Ascending aorta (tissue), 2 donors: ENCODE measurements around the gene GPHN. TPM values are rescaled to one million over a fixed set of nuclear protein-coding genes. Genes with fewer than 3 reads are reported as not detected.
"Not testable (repeated sequence)": the region's sequence is repeated elsewhere in the genome, so short reads cannot be mapped to it uniquely, and the experiment has no call there.

Experiments
- DNase-seq, 2 donors: peaks; one replicate each; pipeline ENCODE4 v3.0.0-alpha.2; 2019; ENCODE audit warnings: low spot score in 2 of 2
- H3K27ac ChIP-seq, 2 donors: fragments of 200-600 bp; sonication (generic); one replicate each; pipeline ENCODE4 v1.5.1; 2016 to 2017; ENCODE audit warnings: mild to moderate bottlenecking in 1 of 2
- H3K27me3 ChIP-seq: fragments of 200-600 bp; sonication (generic); one replicate; pipeline ENCODE4 v1.5.1; 2017
- H3K36me3 ChIP-seq, 2 donors: fragments of 200-600 bp; sonication (generic); one replicate each; pipeline ENCODE4 v1.5.1; 2016
- H3K4me1 ChIP-seq, 2 donors: fragments of 200-600 bp; sonication (generic); one replicate each; pipeline ENCODE4 v1.5.1; 2016 to 2017; ENCODE audit warnings: mild to moderate bottlenecking in 1 of 2
- H3K4me3 ChIP-seq, 2 donors: fragments of 200-600 bp; sonication (generic); one replicate each; pipeline ENCODE4 v1.5.1; 2016 to 2017; ENCODE audit warnings: mild to moderate bottlenecking in 1 of 2
- H3K9me3 ChIP-seq, 2 donors: fragments of 200-600 bp; sonication (generic); one replicate each; pipeline ENCODE4 v1.5.1; 2016
- intact Hi-C: fragments of 100-400 bp; cut with DNase I; formaldehyde crosslinking; loops from one replicate; pipeline ENCODE4 v1.15.1; 2023
- total RNA-seq: library from RNA; depleted of rRNA; stranded (reverse); fragments of >200 nt; gene quantifications from one replicate; pipeline ENCODE4 v1.1.0, GENCODE V29; 2016
- TF ChIP-seq, protein P1 (sequence below), 3 experiments: fragments of 200-600 bp in 2 of 3; fragments of 450-650 bp in 1 of 3; sonication (generic) in 2 of 3; IDR thresholded peaks; one replicate each; pipeline ENCODE4 v1.5.1; 2016 to 2019; ENCODE audit warnings: antibody characterized with exemption in 3 of 3, mild to moderate bottlenecking in 1 of 3, moderate library complexity in 1 of 3

Gene GPHN
- total RNA-seq, 1 donor from 2014 or later: 3.3 TPM

DNA sequence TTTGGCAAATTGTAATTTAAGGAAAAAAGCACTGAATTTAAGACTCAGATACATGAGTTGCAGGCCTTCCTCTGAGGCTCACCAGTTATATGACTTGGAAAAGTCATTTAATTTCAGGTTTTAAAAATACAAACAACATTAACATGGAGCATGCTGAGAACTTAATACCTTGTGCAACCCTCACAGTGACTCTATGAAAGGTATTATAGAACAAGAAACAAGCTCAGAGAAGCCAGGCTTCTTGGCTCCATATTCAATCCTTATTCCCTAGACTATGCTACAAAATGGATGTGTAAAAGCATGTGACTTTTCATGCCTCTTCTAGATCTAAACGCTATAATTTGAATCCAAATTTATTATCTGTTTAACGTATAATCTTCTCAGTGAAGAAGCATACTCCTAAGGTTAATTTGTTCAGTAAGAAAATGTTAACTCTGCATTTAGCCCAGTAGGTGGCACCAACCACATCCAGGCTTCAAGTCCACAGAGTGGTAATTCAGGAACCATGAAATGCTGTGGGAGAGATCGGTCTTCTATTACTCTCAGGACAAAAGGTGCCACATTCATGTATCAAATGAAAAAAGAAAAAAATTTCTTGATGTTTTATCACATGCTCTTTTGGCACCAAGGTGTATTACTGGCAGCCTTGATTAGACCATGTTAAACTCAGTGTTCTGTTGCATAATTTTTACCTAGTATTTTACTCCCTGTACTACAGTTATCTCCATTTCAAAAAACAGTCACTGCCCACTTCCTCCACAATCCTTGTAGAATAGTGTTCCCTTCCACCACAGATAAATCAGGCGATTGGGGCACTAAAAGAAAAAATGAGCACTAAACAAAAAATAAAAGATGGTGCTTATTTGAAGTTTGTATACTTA is 12.5 kb upstream of the GPHN start:
- Histone ChIP-seq H3K4me3 (peak overlapping the region in 1 of 2 donors; percentile 31), H3K36me3 (no peaks in the 10 kb centered on the region), H3K4me1 (peaks cover 0 to 5% of the 10 kb centered on the region in 2 donors), H3K27ac (no peak overlapping the region), H3K9me3 (no peaks in the 10 kb centered on the region), H3K27me3 (no peaks in the 10 kb centered on the region)
- intact Hi-C loops: no loop called here
- peak in 1 of 2 donors; percentile 64 for DNase-seq
- TF ChIP-seq, protein P1, sequence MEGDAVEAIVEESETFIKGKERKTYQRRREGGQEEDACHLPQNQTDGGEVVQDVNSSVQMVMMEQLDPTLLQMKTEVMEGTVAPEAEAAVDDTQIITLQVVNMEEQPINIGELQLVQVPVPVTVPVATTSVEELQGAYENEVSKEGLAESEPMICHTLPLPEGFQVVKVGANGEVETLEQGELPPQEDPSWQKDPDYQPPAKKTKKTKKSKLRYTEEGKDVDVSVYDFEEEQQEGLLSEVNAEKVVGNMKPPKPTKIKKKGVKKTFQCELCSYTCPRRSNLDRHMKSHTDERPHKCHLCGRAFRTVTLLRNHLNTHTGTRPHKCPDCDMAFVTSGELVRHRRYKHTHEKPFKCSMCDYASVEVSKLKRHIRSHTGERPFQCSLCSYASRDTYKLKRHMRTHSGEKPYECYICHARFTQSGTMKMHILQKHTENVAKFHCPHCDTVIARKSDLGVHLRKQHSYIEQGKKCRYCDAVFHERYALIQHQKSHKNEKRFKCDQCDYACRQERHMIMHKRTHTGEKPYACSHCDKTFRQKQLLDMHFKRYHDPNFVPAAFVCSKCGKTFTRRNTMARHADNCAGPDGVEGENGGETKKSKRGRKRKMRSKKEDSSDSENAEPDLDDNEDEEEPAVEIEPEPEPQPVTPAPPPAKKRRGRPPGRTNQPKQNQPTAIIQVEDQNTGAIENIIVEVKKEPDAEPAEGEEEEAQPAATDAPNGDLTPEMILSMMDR (IDR thresholded peaks at IDR 0.05): peak; percentile 30 to 81 (median 78)

DNA sequence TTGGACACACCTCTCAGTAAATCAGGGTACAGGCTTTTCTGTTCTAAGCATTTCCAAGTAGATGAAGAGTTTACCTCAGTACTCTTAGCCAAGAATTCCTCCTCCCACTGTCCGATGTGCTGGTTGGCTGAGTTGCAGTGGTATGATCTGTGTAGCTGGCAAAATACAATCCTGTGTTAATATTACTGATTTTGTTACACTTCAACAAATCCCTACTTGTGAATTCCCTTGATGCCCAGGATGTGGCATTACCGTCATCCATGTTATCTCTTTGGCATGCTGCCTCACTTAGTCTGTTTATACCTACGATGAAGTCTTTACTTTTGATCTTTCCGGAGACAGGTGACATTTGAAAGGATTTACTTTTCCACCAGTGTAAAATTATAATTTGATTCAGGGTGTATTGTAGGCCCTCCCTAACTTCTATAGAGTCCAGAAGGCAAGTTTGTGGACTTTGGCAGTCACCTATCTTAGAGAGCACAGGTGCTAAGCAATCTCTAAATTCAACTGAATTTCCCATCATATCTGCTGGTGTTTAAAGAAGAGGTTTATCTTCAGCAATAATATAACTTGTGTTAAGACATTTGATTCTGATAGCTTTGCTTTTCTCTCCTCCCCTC is 11.6 kb upstream of the GPHN start:
- H3K4me1 ChIP-seq: peaks cover 0 to 5% of the 10 kb centered on the region in 2 donors
- DNase-seq: no peak
- H3K27ac ChIP-seq: no peak overlapping the region
- TF ChIP-seq, protein P1 (IDR thresholded peaks at IDR 0.05): no peak
- H3K27me3 ChIP-seq: no peaks in the 10 kb centered on the region
- no peaks in the 10 kb centered on the region for H3K36me3 ChIP-seq
- no peaks in the 10 kb centered on the region for H3K9me3 ChIP-seq
- intact Hi-C loops: no loop called here
- H3K4me3 ChIP-seq: no peak overlapping the region

DNA sequence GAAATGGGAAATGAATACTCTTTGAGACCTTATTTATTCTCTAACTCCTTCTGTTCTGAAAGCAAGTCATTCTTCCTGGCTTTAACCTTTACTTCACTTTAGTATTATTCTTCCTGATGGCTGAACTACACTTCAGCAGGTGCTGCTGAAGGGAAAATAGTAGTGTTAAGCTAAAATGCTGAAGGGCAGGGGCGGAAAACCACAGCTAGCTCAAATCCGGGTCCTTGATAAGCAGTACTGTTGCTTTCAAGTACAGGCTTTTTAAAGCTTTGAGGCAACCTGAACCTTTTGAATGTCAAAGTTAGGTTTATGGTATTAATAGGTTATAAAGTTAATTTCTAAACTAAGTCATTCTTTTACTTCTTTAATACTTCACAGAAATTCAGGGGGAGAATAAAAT is 11.0 kb upstream of the GPHN start:
- Histone ChIP-seq H3K9me3 (no peaks in the 10 kb centered on the region), H3K36me3 (no peaks in the 10 kb centered on the region), H3K4me3 (no peak overlapping the region), H3K4me1 (peaks cover 0 to 5% of the 10 kb centered on the region in 2 donors), H3K27me3 (no peaks in the 10 kb centered on the region), H3K27ac (no peak overlapping the region)
- intact Hi-C loops: no loop called here
- TF ChIP-seq, protein P1 (IDR thresholded peaks at IDR 0.05): no peak
- no peak for DNase-seq

DNA sequence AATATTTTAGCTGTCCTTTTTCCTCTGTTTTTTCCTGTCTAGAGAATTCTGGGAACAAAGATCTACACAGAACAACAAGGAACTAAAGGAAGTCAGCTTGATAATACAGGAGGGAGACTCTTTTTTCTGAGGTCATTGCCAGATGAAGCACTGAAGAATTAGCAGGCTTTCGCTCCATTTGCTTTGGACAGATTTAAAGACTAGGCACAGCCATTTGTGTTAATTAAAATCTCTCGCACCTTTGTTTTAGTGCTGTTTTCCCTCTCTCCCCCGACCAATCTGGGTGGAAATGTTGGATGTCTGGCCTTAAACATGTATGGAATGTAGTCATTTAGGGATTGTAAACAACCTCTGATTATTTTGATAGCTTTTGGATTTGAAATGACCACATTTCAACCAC is 9.6 kb upstream of the GPHN start:
- intact Hi-C loops: no loop called here
- H3K36me3 ChIP-seq: no peaks in the 10 kb centered on the region
- H3K27me3 ChIP-seq: no peaks in the 10 kb centered on the region
- TF ChIP-seq, protein P1 (IDR thresholded peaks at IDR 0.05): no peak
- H3K4me3 ChIP-seq: no peak overlapping the region
- H3K27ac ChIP-seq: no peak overlapping the region
- H3K4me1 ChIP-seq: peaks cover 0 to 5% of the 10 kb centered on the region in 2 donors
- no peak for DNase-seq
- H3K9me3 ChIP-seq: no peaks in the 10 kb centered on the region

DNA sequence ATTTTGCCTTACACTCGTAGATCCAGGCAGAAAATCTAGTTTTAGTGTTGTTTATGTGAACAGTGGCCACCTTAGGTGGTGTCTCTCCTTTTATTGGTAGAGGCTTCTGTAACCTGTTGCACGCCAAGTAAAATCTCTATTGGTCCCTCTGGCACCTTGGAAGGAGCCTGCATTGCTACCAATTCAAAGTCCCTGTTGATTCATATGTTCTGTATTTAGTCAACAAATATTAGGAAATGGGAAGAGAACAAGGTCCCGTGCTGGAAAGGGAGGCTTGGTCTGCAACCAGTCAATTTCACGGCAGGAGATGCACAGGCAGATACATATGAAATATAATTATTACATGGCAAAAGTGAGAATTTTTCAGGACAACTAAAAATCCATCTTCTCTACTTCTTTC is 6.4 kb upstream of the GPHN start:
- intact Hi-C loops: no loop called here

DNA sequence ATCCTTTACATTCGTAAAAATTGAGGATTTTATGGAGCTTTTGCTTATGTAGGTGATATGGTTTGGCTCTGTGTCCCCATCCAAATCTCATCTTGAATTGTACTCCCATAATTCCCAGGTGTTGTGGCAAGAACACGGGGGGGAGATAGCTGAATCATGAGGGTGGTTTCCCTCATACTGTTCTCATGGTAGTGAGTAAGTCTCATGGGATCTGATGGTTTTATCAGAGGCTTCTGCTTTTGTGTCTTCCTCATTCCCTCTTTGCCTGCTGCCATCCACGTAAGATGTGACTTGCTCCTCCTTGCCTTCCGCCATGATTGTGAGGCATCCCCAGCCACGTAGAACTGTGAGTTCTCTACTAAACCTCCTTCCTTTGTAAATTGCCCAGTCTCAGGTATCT is 5.1 kb upstream of the GPHN start:
- H3K9me3 ChIP-seq, DNase-seq, H3K4me1 ChIP-seq, H3K27me3 ChIP-seq, H3K36me3 ChIP-seq, H3K27ac ChIP-seq, intact Hi-C loops, H3K4me3 ChIP-seq: not testable (repeated sequence)

More for the DNA sequence above, 6.4 kb upstream of the GPHN start:
- Histone ChIP-seq H3K4me3 (no peak overlapping the region), H3K36me3 (no peaks in the 10 kb centered on the region), H3K9me3 (no peaks in the 10 kb centered on the region), H3K4me1 (no peaks in the 10 kb centered on the region), H3K27ac (no peak overlapping the region), H3K27me3 (no peaks in the 10 kb centered on the region)
- TF ChIP-seq, protein P1 (IDR thresholded peaks at IDR 0.05): no peak
- DNase-seq: no peak
